ENCODE results near the gene ME3.

DNA sequence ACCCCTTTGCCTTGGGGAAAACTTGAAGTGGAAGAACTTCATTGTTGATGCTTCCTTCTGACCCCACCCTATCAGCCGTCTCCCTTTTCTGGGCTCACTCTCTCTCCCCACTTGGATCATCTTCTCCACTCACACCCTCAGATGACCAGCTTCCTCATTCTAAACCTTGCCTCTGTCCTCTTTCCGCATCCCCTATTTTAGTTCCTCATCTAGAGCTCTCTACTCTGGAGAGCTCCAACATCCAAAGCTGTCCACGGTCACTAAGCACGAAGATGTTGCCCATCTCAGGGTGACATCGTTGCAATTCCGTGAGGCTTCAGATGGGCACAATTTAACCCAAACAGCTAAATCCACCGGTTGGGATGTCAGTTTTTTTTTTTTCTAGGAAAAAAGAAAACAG lies 31.6 kb upstream of the ME3 start:
- TF ChIP-seq, protein P1, sequence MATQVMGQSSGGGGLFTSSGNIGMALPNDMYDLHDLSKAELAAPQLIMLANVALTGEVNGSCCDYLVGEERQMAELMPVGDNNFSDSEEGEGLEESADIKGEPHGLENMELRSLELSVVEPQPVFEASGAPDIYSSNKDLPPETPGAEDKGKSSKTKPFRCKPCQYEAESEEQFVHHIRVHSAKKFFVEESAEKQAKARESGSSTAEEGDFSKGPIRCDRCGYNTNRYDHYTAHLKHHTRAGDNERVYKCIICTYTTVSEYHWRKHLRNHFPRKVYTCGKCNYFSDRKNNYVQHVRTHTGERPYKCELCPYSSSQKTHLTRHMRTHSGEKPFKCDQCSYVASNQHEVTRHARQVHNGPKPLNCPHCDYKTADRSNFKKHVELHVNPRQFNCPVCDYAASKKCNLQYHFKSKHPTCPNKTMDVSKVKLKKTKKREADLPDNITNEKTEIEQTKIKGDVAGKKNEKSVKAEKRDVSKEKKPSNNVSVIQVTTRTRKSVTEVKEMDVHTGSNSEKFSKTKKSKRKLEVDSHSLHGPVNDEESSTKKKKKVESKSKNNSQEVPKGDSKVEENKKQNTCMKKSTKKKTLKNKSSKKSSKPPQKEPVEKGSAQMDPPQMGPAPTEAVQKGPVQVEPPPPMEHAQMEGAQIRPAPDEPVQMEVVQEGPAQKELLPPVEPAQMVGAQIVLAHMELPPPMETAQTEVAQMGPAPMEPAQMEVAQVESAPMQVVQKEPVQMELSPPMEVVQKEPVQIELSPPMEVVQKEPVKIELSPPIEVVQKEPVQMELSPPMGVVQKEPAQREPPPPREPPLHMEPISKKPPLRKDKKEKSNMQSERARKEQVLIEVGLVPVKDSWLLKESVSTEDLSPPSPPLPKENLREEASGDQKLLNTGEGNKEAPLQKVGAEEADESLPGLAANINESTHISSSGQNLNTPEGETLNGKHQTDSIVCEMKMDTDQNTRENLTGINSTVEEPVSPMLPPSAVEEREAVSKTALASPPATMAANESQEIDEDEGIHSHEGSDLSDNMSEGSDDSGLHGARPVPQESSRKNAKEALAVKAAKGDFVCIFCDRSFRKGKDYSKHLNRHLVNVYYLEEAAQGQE (IDR thresholded peaks at IDR 0.05; ENCODE audit: insufficient read depth in 1 of 2, low read depth in 2 of 2, low read length in 1 of 2) = no peak
- TF ChIP-seq, protein P2, sequence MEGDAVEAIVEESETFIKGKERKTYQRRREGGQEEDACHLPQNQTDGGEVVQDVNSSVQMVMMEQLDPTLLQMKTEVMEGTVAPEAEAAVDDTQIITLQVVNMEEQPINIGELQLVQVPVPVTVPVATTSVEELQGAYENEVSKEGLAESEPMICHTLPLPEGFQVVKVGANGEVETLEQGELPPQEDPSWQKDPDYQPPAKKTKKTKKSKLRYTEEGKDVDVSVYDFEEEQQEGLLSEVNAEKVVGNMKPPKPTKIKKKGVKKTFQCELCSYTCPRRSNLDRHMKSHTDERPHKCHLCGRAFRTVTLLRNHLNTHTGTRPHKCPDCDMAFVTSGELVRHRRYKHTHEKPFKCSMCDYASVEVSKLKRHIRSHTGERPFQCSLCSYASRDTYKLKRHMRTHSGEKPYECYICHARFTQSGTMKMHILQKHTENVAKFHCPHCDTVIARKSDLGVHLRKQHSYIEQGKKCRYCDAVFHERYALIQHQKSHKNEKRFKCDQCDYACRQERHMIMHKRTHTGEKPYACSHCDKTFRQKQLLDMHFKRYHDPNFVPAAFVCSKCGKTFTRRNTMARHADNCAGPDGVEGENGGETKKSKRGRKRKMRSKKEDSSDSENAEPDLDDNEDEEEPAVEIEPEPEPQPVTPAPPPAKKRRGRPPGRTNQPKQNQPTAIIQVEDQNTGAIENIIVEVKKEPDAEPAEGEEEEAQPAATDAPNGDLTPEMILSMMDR (IDR thresholded peaks at IDR 0.05) = no peak
- TF ChIP-seq POLR2AphosphoS5 (IDR thresholded peaks at IDR 0.05; ENCODE audit: low read depth, low read length) (no peak), SIN3A (IDR thresholded peaks at IDR 0.05; ENCODE audit: borderline replicate concordance, insufficient read depth, low read depth, low read length) (no peak)
